Measurements from ENCODE around the gene CLDN4.
"Not testable (repeated sequence)": the region's sequence is repeated elsewhere in the genome, so short reads cannot be mapped to it uniquely, and the experiment has no call there.

Gene CLDN4, protein sequence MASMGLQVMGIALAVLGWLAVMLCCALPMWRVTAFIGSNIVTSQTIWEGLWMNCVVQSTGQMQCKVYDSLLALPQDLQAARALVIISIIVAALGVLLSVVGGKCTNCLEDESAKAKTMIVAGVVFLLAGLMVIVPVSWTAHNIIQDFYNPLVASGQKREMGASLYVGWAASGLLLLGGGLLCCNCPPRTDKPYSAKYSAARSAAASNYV

DNA sequence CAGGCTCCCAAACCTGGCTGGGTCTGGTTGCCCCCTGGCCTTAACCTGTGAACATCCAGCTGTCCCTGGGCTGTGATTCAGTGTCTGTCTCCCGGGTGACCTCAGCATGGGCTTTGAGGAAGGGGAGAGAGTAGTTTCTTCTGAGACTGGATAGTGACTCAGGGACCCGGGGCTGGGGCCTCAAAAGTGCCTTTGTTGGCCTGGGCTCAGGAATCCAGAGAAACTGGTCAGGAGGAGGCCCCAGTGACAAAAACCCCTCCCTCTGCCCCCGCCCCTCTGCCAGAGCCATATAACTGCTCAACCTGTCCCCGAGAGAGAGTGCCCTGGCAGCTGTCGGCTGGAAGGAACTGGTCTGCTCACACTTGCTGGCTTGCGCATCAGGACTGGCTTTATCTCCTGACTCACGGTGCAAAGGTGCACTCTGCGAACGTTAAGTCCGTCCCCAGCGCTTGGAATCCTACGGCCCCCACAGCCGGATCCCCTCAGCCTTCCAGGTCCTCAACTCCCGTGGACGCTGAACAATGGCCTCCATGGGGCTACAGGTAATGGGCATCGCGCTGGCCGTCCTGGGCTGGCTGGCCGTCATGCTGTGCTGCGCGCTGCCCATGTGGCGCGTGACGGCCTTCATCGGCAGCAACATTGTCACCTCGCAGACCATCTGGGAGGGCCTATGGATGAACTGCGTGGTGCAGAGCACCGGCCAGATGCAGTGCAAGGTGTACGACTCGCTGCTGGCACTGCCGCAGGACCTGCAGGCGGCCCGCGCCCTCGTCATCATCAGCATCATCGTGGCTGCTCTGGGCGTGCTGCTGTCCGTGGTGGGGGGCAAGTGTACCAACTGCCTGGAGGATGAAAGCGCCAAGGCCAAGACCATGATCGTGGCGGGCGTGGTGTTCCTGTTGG lies at the start of gene CLDN4:
Gene CLDN4, plus strand, starts transcription at position 316 of the 903 bp plus-strand sequence. Its CDS starts 206 bp downstream, at position 522.
- H3K9me3 ChIP-seq (ENCODE audit: control insufficient read depth, insufficient read depth, low read length): peaks cover 6% of the 10 kb centered on the region; the same call in 1 of the 2 replicates
- peaks cover 53% of the 10 kb centered on the region for H3K4me1 ChIP-seq (ENCODE audit: insufficient read depth, low read length)
- H3K36me3 ChIP-seq (ENCODE audit: insufficient read depth, low read length): no peaks in the 10 kb centered on the region
- H3K9ac ChIP-seq (ENCODE audit: low read depth, low read length): peak within 1 kb of the TSS; percentile 46

DNA sequence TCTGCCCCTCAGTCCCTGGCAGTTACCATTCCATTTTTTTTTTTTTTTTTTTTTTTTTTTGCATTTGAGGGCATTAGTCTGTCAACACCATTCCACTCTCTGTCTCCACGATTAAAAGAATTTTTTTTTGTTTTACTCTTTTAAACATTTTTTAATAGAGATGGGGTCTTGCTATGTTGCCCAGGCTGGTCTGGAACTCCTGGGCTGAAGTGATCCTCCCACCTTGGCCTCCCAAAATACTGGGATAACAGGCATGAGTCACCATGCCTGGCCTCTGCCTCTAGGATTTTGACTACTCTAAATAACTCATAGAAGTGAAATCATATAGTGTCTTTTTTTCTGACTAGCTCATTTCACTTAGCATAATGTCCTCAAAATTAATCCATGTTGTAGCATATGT lies 44.2 kb upstream of the CLDN4 start:
- no peak overlapping the region for H3K9ac ChIP-seq (ENCODE audit: low read depth, low read length)
- no peaks in the 10 kb centered on the region; the same call in 1 of the 2 replicates for H3K9me3 ChIP-seq (ENCODE audit: control insufficient read depth, insufficient read depth, low read length)
- no peaks in the 10 kb centered on the region for H3K36me3 ChIP-seq (ENCODE audit: insufficient read depth, low read length)

GRCh38 chr7:73787786-73788048 lies 43.1 kb upstream of the CLDN4 start:
- not testable (repeated sequence) for H3K9ac ChIP-seq (ENCODE audit: low read depth, low read length); H3K36me3 ChIP-seq (ENCODE audit: insufficient read depth, low read length); H3K4me1 ChIP-seq (ENCODE audit: insufficient read depth, low read length)

More for the DNA sequence above, 44.2 kb upstream of the CLDN4 start:
- no peaks in the 10 kb centered on the region for H3K4me1 ChIP-seq (ENCODE audit: insufficient read depth, low read length)

GRCh38 chr7:73789051-73789450 lies 41.7 kb upstream of the CLDN4 start:
- no peak overlapping the region for H3K9ac ChIP-seq (ENCODE audit: low read depth, low read length)
- no peaks in the 10 kb centered on the region; the same call in 1 of the 2 replicates for H3K9me3 ChIP-seq (ENCODE audit: control insufficient read depth, insufficient read depth, low read length)
- no peaks in the 10 kb centered on the region for H3K36me3 ChIP-seq (ENCODE audit: insufficient read depth, low read length)
- no peaks in the 10 kb centered on the region for H3K4me1 ChIP-seq (ENCODE audit: insufficient read depth, low read length)

More at GRCh38 chr7:73787786-73788048, 43.1 kb upstream of the CLDN4 start:
- not testable (repeated sequence) for H3K9me3 ChIP-seq (ENCODE audit: control insufficient read depth, insufficient read depth, low read length)

DNA sequence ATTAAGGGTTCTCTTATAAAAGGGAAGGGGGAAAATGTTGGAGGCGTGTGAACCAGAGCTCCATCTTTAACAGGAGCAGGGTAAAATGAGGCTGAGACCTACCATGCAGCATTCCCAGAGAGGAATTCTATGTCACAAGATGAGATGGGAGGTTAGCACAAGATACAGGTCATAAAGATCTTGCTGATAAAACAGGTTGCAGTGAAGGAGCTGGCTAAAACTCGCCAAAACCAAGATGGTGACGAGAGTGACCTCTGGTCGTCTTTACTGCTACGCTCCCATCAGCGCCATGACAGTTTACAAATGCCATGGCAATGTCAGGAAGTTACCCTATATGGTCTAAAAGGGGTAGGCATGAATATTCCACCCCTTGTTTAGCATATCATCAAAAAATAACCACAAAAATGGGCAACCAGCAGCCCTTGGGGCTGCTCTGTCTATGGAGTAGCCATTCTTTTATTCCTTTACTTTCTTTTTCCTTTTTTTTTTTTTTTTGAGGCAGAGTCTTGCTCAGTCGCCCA lies 39.6 kb upstream of the CLDN4 start:
- H3K4me1 ChIP-seq (ENCODE audit: insufficient read depth, low read length); H3K9ac ChIP-seq (ENCODE audit: low read depth, low read length); H3K9me3 ChIP-seq (ENCODE audit: control insufficient read depth, insufficient read depth, low read length); H3K36me3 ChIP-seq (ENCODE audit: insufficient read depth, low read length): not testable (repeated sequence)

GRCh38 chr7:73795188-73795587 lies 35.6 kb upstream of the CLDN4 start:
- H3K4me1 ChIP-seq (ENCODE audit: insufficient read depth, low read length); H3K36me3 ChIP-seq (ENCODE audit: insufficient read depth, low read length); H3K9ac ChIP-seq (ENCODE audit: low read depth, low read length); H3K9me3 ChIP-seq (ENCODE audit: control insufficient read depth, insufficient read depth, low read length): not testable (repeated sequence)

- H3K36me3 ChIP-seq (ENCODE audit: insufficient read depth, low read length); H3K4me1 ChIP-seq (ENCODE audit: insufficient read depth, low read length); H3K9me3 ChIP-seq (ENCODE audit: control insufficient read depth, insufficient read depth, low read length); H3K9ac ChIP-seq (ENCODE audit: low read depth, low read length): not testable (repeated sequence)
Measured at GRCh38 chr7:73796656-73797055, 34.1 kb upstream of the CLDN4 start.

GRCh38 chr7:73797176-73797575 lies 33.6 kb upstream of the CLDN4 start:
- H3K36me3 ChIP-seq (ENCODE audit: insufficient read depth, low read length); H3K4me1 ChIP-seq (ENCODE audit: insufficient read depth, low read length); H3K9ac ChIP-seq (ENCODE audit: low read depth, low read length); H3K9me3 ChIP-seq (ENCODE audit: control insufficient read depth, insufficient read depth, low read length): not testable (repeated sequence)

GRCh38 chr7:73799282-73800141 lies 31.3 kb upstream of the CLDN4 start:
- H3K9me3 ChIP-seq (ENCODE audit: control insufficient read depth, insufficient read depth, low read length): no peaks in the 10 kb centered on the region
- H3K36me3 ChIP-seq (ENCODE audit: insufficient read depth, low read length): no peaks in the 10 kb centered on the region
- no peak overlapping the region for H3K9ac ChIP-seq (ENCODE audit: low read depth, low read length)
- peaks cover 3% of the 10 kb centered on the region; the same call in 1 of the 2 replicates for H3K4me1 ChIP-seq (ENCODE audit: insufficient read depth, low read length)

DNA sequence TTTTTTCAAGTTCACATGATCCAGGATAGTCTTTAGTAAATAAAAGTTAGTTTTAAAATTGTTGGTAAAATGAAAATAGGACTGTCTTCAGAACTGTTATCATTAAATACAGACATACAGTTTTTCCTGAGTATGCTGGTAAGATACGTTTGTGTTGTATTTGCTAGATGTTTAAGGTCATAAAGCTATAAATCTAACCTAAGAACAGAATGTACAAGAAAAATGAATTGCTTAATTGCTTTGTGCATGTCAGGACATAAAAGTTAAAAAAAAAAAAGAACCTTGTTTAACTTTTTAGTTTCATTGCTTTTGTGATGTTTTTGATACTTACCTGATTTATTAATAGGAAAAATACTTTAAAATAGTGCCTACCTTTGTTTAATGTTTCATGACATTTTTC lies 29.2 kb upstream of the CLDN4 start:
- Histone ChIP-seq H3K9me3 (ENCODE audit: control insufficient read depth, insufficient read depth, low read length) (no peaks in the 10 kb centered on the region), H3K4me1 (ENCODE audit: insufficient read depth, low read length) (peaks cover 3% of the 10 kb centered on the region; the same call in 1 of the 2 replicates), H3K36me3 (ENCODE audit: insufficient read depth, low read length) (no peaks in the 10 kb centered on the region), H3K9ac (ENCODE audit: low read depth, low read length) (no peak overlapping the region)

DNA sequence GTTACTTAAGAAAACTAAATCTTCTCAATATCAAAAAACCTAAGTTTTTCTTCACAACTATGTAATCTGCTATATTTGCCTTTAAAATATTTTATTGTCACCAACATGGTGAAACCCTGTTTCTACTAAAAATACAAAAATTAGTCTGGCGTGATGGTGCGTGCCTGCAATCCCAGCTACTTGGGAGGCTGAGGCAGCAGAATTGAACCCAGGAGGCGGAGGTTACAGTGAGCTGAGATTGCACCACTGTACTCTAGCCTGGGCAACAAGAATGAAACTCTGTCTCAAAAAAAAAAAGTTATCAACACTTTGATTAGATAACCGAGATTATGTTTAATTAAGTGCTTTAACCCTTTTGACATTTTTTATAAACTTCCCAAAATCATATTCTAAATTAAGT lies 28.3 kb upstream of the CLDN4 start:
- Histone ChIP-seq H3K9me3 (ENCODE audit: control insufficient read depth, insufficient read depth, low read length) (no peaks in the 10 kb centered on the region), H3K9ac (ENCODE audit: low read depth, low read length) (no peak overlapping the region), H3K36me3 (ENCODE audit: insufficient read depth, low read length) (no peaks in the 10 kb centered on the region), H3K4me1 (ENCODE audit: insufficient read depth, low read length) (peaks cover 3% of the 10 kb centered on the region; the same call in 1 of the 2 replicates)

- H3K9ac ChIP-seq (ENCODE audit: low read depth, low read length): no peak overlapping the region
- peaks cover 4% of the 10 kb centered on the region; the same call in 1 of the 2 replicates for H3K4me1 ChIP-seq (ENCODE audit: insufficient read depth, low read length)
Measured at GRCh38 chr7:73809467-73809951, 21.3 kb upstream of the CLDN4 start.

DNA sequence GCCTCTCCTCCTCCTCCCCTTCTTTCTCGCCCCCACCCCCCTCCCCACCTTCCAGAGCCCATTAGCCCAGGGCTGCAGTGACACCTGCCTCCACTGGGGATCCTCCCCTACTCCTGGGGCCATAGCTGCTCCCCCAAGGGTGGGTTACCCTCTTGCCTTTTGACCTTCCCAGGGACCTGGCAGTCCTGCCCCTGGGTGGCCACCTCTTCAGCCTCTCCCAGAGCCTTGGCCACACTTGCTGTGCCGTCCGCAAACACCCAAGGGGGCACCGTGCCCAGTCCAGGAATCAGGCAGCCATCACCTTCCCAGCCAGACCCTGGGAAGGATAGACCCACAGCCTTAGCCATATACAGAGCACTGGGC lies 19.8 kb upstream of the CLDN4 start:
- H3K4me1 ChIP-seq (ENCODE audit: insufficient read depth, low read length): peaks cover 4% of the 10 kb centered on the region; the same call in 1 of the 2 replicates
- H3K9me3 ChIP-seq (ENCODE audit: control insufficient read depth, insufficient read depth, low read length): no peaks in the 10 kb centered on the region
- H3K9ac ChIP-seq (ENCODE audit: low read depth, low read length): no peak overlapping the region
- H3K36me3 ChIP-seq (ENCODE audit: insufficient read depth, low read length): no peaks in the 10 kb centered on the region

More at GRCh38 chr7:73809467-73809951, 21.3 kb upstream of the CLDN4 start:
- no peaks in the 10 kb centered on the region for H3K9me3 ChIP-seq (ENCODE audit: control insufficient read depth, insufficient read depth, low read length)
- H3K36me3 ChIP-seq (ENCODE audit: insufficient read depth, low read length): no peaks in the 10 kb centered on the region

DNA sequence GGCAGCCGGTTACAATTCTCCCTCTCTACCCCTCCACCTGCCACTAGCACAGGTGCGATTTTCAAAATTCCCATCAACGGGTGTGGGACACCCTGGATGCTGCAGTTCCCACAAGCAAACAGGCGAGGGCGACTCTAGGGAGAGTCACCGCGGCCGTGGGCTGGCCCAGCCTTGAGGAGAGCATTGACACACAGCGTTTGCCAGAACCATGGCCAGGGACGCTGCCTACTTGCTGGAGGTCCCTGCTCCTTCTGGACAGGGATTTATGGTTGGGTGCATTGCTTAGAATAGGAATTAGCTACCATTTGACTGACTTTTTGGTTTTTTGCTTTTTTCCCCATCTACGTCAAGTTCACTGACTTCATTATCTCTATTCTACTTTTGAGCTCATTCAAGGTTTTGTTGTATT lies 19.0 kb upstream of the CLDN4 start:
- Histone ChIP-seq H3K36me3 (ENCODE audit: insufficient read depth, low read length) (no peaks in the 10 kb centered on the region), H3K9ac (ENCODE audit: low read depth, low read length) (no peak overlapping the region), H3K4me1 (ENCODE audit: insufficient read depth, low read length) (peaks cover 4% of the 10 kb centered on the region; the same call in 1 of the 2 replicates), H3K9me3 (ENCODE audit: control insufficient read depth, insufficient read depth, low read length) (no peaks in the 10 kb centered on the region)

All from ES-I3 (cell line).